Activated T-helper 17 cell treated with anti-CD3 and anti-CD28 coated beads, Interleukin-2, amount 50 U/mL, for 72 hours (primary cell): ENCODE measurements around the gene KDF1. TPM values are rescaled to one million over a fixed set of nuclear protein-coding genes. Genes with fewer than 3 reads are reported as not detected.

ENCODE experiments used
- ATAC-seq: fragments of 150-1000 bp; cut with Tn5 transposase; replicated peaks from 2 replicates; pipeline ENCODE4 v1.10.0; 2021; ENCODE audit warnings: mild to moderate bottlenecking, moderate library complexity
- H3K27ac Mint-ChIP-seq: one replicate; pipeline ENCODE4 v1.8.0; 2022; ENCODE audit warnings: mixed read lengths
- H3K27me3 Mint-ChIP-seq: one replicate; pipeline ENCODE4 v1.8.0; 2022; ENCODE audit warnings: mixed read lengths
- H3K36me3 Mint-ChIP-seq: one replicate; pipeline ENCODE4 v1.8.0; 2022; ENCODE audit warnings: low read depth, mild to moderate bottlenecking, mixed read lengths
- H3K4me1 Mint-ChIP-seq: one replicate; pipeline ENCODE4 v1.8.0; 2022; ENCODE audit warnings: mixed read lengths
- H3K4me3 Mint-ChIP-seq: one replicate; pipeline ENCODE4 v1.8.0; 2022; ENCODE audit warnings: mild to moderate bottlenecking, mixed read lengths
- H3K9me3 Mint-ChIP-seq: one replicate; pipeline ENCODE4 v1.8.0; 2022; ENCODE audit warnings: mixed read lengths
- total RNA-seq, 2 donors: library from RNA; stranded (reverse); gene quantifications; one replicate each; pipeline ENCODE4 v1.2.3, GENCODE V29; 2022

KDF1 gene
- total RNA-seq, 2 donors from 2014 or later = not detected

- peaks cover 7% of the 10 kb centered on the region for H3K27me3 Mint-ChIP-seq
- H3K27ac Mint-ChIP-seq = no peak overlapping the region
- no peaks in the 10 kb centered on the region for H3K9me3 Mint-ChIP-seq
- H3K36me3 Mint-ChIP-seq = no peaks in the 10 kb centered on the region
- H3K4me1 Mint-ChIP-seq = no peaks in the 10 kb centered on the region
- no peak for ATAC-seq
- H3K4me3 Mint-ChIP-seq = no peak overlapping the region
Observed at GRCh38 chr1:26981146-26981846, 21.0 kb upstream of the KDF1 start.

- ATAC-seq = no peak
- Mint-ChIP-seq H3K27me3 (no peaks in the 10 kb centered on the region), H3K36me3 (no peaks in the 10 kb centered on the region), H3K27ac (no peak overlapping the region), H3K4me3 (no peak overlapping the region), H3K9me3 (no peaks in the 10 kb centered on the region), H3K4me1 (no peaks in the 10 kb centered on the region)
Observed at GRCh38 chr1:26978901-26979300, 18.6 kb upstream of the KDF1 start.

DNA sequence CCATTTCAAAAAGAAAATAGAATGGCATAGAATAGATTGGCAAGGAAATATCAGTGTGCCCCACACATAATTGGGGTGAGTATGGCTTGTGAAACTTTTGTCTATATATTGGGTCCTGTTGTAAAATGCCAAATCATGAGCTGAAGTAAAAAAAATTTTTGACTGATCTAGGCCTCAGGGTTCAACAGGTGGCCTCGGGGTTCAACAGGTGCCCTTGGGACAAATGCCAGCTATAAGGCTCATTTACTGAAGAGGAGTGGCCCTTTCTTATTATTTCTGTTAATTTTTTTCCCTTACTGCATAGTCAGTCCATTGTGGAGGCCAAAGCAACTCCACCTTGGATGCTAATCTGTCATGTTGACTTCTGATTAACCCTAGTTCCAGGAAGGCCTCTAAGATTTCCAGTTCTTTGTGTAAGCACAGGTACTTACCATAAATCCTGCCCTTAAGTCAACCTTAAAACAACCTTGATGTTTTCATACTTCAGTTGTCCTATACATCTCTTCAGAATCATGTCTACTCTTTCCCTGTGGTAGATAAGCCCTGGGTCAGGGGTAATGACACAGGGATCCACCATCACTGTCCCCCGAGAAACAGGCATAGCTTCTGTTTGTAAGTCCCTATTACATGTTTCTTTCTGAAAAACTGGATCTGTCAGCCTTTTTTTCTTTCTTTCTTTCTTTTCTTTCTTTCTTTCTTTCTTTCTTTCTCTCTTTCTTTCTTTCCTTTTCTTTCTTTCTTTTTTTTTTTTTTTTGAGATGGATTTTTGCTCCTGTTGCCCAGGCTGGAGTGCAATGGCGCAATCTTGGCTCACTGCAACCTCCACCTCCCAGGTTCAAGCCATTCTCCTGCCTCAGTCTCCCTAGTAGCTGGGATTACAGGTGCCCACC, 16.6 kb upstream of the KDF1 start:
- Mint-ChIP-seq H3K4me3 (no peak overlapping the region), H3K27me3 (no peaks in the 10 kb centered on the region), H3K27ac (no peak overlapping the region), H3K36me3 (no peaks in the 10 kb centered on the region), H3K4me1 (no peaks in the 10 kb centered on the region), H3K9me3 (no peaks in the 10 kb centered on the region)
- ATAC-seq = no peak

- no peak for ATAC-seq
- H3K9me3 Mint-ChIP-seq = no peaks in the 10 kb centered on the region
- no peaks in the 10 kb centered on the region for H3K36me3 Mint-ChIP-seq
- H3K27ac Mint-ChIP-seq = no peak overlapping the region
- H3K27me3 Mint-ChIP-seq = peaks cover 4% of the 10 kb centered on the region
- no peak overlapping the region for H3K4me3 Mint-ChIP-seq
- no peaks in the 10 kb centered on the region for H3K4me1 Mint-ChIP-seq
Observed at GRCh38 chr1:26972821-26973220, 12.6 kb upstream of the KDF1 start.

- Mint-ChIP-seq H3K4me3 (no peak overlapping the region), H3K36me3 (no peaks in the 10 kb centered on the region), H3K27ac (no peak overlapping the region), H3K9me3 (no peaks in the 10 kb centered on the region), H3K4me1 (no peaks in the 10 kb centered on the region), H3K27me3 (peaks cover 4% of the 10 kb centered on the region)
- no peak for ATAC-seq
Observed at GRCh38 chr1:26972390-26972789, 12.1 kb upstream of the KDF1 start.

- Mint-ChIP-seq H3K27ac (no peak overlapping the region), H3K4me1 (no peaks in the 10 kb centered on the region), H3K9me3 (no peaks in the 10 kb centered on the region), H3K36me3 (no peaks in the 10 kb centered on the region), H3K4me3 (no peak overlapping the region), H3K27me3 (peaks cover 7% of the 10 kb centered on the region)
- no peak for ATAC-seq
Observed at GRCh38 chr1:26971590-26971989, 11.3 kb upstream of the KDF1 start.

GRCh38 chr1:26970810-26971209, 10.5 kb upstream of the KDF1 start:
- Mint-ChIP-seq H3K27me3 (peaks cover 10% of the 10 kb centered on the region), H3K9me3 (no peaks in the 10 kb centered on the region), H3K4me1 (no peaks in the 10 kb centered on the region), H3K27ac (no peak overlapping the region), H3K4me3 (no peak overlapping the region), H3K36me3 (no peaks in the 10 kb centered on the region)
- ATAC-seq = no peak

DNA sequence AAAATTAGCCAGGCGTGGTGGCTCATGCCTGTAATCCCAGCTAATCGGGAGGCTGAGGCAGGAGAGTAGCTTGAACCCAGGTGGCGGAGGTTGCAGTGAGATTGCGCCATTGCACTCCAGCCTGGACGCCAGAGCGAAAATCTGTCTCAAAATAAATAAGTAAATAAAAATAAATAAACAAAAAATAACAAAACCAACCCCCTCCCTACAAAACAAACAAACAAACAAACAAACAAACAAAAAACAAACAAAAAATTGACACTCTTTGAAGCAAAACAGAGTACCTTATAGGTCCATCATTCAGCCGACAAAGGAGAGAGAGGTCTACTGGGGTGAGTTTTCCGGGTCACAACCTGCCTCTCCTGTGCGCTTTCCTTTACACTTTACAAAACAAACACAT, 5.4 kb upstream of the KDF1 start:
- Mint-ChIP-seq H3K27me3 (peaks cover 23% of the 10 kb centered on the region), H3K27ac (no peak overlapping the region), H3K4me1 (peaks cover 3% of the 10 kb centered on the region), H3K36me3 (no peaks in the 10 kb centered on the region), H3K9me3 (no peaks in the 10 kb centered on the region), H3K4me3 (no peak overlapping the region)
- no peak for ATAC-seq

DNA sequence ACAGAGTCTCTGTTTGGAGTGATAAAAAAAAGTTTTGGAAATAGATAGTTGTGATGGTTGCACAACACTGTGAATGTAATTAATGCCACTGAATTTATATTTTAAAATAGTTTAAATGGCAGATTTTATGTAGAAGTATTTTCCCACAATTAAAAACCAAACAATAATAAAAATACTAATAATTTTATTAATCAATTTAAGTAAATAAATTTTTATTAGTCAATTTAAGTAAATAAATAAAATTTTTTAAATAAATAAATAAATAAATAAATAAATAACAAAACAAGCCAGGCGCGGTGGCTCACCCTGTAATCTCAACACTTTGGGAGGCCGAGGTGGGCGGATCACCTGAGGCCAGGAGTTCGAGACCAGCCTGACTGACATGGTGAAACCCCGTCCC, 4.9 kb upstream of the KDF1 start:
- peaks cover 25% of the 10 kb centered on the region for H3K27me3 Mint-ChIP-seq
- no peak overlapping the region for H3K4me3 Mint-ChIP-seq
- H3K9me3 Mint-ChIP-seq = no peaks in the 10 kb centered on the region
- H3K4me1 Mint-ChIP-seq = peaks cover 5% of the 10 kb centered on the region
- no peaks in the 10 kb centered on the region for H3K36me3 Mint-ChIP-seq
- no peak for ATAC-seq
- no peak overlapping the region for H3K27ac Mint-ChIP-seq

DNA sequence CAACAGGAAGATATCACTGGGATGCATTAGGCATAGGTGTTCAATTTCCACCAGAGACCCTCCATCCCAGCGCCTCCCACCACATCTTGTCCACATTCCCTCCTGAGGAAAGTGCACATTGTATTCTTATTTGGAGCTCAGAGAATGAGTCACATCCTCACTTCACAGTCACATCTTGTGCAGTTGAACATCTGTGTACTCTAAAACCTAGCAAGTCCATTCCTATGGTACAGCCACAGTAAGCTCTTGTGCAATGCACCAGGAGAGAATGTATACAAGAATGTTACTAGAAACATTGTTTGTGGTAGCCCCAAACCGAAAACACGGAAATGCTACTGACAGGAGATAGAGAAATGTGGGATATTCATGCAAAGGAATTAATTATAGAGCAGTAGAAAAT, 1.6 kb upstream of the KDF1 start:
- peaks cover 5% of the 10 kb centered on the region for H3K4me1 Mint-ChIP-seq

GRCh38 chr1:26960625-26960966, 328 bp upstream of the KDF1 start:
- Mint-ChIP-seq H3K27me3 (peaks cover 14% of the 10 kb centered on the region), H3K4me1 (peaks cover 5% of the 10 kb centered on the region), H3K27ac (peak overlapping the region; percentile 80), H3K36me3 (no peaks in the 10 kb centered on the region), H3K4me3 (peak overlapping the region; percentile 82), H3K9me3 (no peaks in the 10 kb centered on the region)
- ATAC-seq = no peak

More for the DNA sequence above, 1.6 kb upstream of the KDF1 start:
- Mint-ChIP-seq H3K27me3 (peaks cover 20% of the 10 kb centered on the region), H3K36me3 (no peaks in the 10 kb centered on the region), H3K27ac (no peak overlapping the region), H3K4me3 (no peak overlapping the region), H3K9me3 (no peaks in the 10 kb centered on the region)
- no peak for ATAC-seq

DNA sequence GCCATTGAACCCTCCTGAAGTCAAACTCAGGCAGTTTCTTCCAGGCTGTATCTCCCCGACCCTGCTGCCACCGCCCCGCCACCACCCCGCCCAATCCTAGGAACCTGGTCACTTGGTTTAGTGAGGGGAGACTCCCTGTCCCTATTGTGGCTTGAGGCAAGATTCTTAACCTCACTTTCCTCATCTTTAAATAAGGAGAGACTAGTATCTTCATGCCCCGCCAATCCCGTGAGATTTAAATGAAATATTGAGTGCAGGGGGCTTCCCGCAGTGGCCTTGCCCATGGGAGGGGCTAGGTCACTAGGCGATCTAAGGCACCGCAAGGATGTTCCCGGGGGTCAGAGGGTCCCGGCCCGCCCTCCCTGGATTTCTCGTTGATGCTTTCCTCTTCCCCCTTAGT, 998 bp downstream of the KDF1 start:
- Mint-ChIP-seq H3K9me3 (no peaks in the 10 kb centered on the region), H3K27me3 (peaks cover 10% of the 10 kb centered on the region), H3K36me3 (no peaks in the 10 kb centered on the region), H3K4me1 (peaks cover 5% of the 10 kb centered on the region), H3K27ac (no peak overlapping the region), H3K4me3 (no peak overlapping the region)
- ATAC-seq = no peak

DNA sequence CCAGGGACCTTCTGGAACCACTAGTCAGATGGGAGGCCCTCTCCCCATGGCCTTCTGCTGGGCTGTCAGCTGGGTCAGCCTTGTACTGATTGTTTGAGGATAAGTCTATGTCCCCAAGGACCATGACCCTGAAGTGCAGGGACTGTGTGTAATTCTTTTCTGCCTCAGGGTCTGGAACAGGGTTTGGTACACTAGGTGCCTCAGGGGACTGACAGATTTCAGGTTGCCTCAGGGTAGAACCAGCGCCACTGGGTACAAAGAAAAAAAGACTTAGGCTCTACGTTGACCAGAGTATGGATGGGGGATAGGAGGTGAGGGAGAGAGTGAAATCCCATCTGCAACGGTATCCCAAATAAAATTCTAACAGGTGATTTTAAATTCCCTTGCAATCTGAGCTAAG, 3.0 kb downstream of the KDF1 start:
- Mint-ChIP-seq H3K4me1 (peaks cover 10% of the 10 kb centered on the region), H3K36me3 (no peaks in the 10 kb centered on the region), H3K4me3 (no peak overlapping the region), H3K27me3 (peaks cover 4% of the 10 kb centered on the region), H3K9me3 (no peaks in the 10 kb centered on the region), H3K27ac (no peak overlapping the region)
- ATAC-seq = no peak

DNA sequence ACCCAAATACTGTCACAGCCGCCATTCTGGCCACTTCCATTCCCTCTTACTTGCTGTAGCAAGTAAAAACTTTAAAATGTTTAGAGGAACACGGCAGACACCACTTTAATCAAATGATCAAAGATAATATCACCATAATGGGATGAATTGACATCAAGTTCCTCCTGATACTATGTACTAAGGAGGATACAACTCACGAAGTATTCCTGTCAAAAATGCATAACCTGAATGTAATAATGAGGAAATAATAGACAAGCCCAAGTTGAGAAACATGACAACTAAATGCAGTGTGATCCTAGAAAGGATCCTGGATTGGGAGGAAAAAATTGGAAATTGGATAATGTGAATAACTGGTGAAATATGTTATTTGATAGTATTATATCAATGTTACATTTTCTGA, 3.9 kb downstream of the KDF1 start:
- Mint-ChIP-seq H3K4me1 (peaks cover 10% of the 10 kb centered on the region), H3K9me3 (no peaks in the 10 kb centered on the region), H3K4me3 (no peak overlapping the region), H3K36me3 (no peaks in the 10 kb centered on the region), H3K27ac (no peak overlapping the region), H3K27me3 (peaks cover 4% of the 10 kb centered on the region)
- no peak for ATAC-seq

- Mint-ChIP-seq H3K27ac (no peak overlapping the region), H3K9me3 (no peaks in the 10 kb centered on the region), H3K4me3 (no peak overlapping the region), H3K4me1 (peaks cover 5% of the 10 kb centered on the region), H3K36me3 (no peaks in the 10 kb centered on the region), H3K27me3 (no peaks in the 10 kb centered on the region)
- no peak for ATAC-seq
Observed at GRCh38 chr1:26953374-26953773, 6.9 kb downstream of the KDF1 start.
